ENCODE data around the gene DNAH2. TPM values are rescaled to one million over a fixed set of nuclear protein-coding genes. Genes with fewer than 3 reads are reported as not detected.

Gene DNAH2
- total and polyA plus RNA-seq, 9 of the 15 experiments (the other 6 are each of a cell fraction or from before 2014, with no cell fraction given): 0.03 TPM; not detected in 8

- no peaks in the 10 kb centered on the region for H4K20me1 ChIP-seq (replicated peaks; ENCODE audit: control insufficient read depth, insufficient read depth, low read length)
- no peak overlapping the region for H3K27ac ChIP-seq (ENCODE audit: extremely low read depth, low read depth, low read length)
- peak overlapping the region; percentile 65 for H3K4me3 ChIP-seq
- no peaks in the 10 kb centered on the region for H3K27me3 ChIP-seq (ENCODE audit: control insufficient read depth in 2 of 2, insufficient read depth in 2 of 2, low read length in 2 of 2)
- WGBS (ENCODE audit: insufficient coverage, low coverage, missing lambda C conversion rate): 74% methylated on average over 7 of the region's 8 CpGs
- BruUV-seq (replicated peaks): no TSS peak
- H3K4me1 ChIP-seq (replicated peaks in 1 of 2; ENCODE audit: control insufficient read depth in 2 of 2, insufficient read depth in 2 of 2, low read length in 2 of 2): peaks cover 11 to 37% of the 10 kb centered on the region in 2 experiments; a peak in 4 of 5 replicates
- DNase-seq (ENCODE audit: extremely low read depth in 1 of 4, low spot score in 3 of 4): no peak
- no peak for FAIRE-seq
- H3K9me1 ChIP-seq (ENCODE audit: control insufficient read depth, insufficient read depth, low read length): no peaks in the 10 kb centered on the region
- H3K36me3 ChIP-seq (ENCODE audit: control insufficient read depth, insufficient read depth, low read length): peaks cover 20% of the 10 kb centered on the region; the same call in 2 of the 3 replicates
- CTCF ChIA-PET (ENCODE audit: low intra/inter-chr PET ratio): interaction anchor here (0.7 to 1.0 kb wide), 2 partner anchors 17 to 113 kb away, joined by 3 to 4 read pairs; no protein-coding TSS in a partner anchor
- no peak for ATAC-seq
- in situ Hi-C loops (cut with MboI) (no loop called here), intact Hi-C loops (cut with micrococcal nuclease) (loop anchor here (5.0 to 10.0 kb wide), 2 partner anchors 37 to 114 kb away; no protein-coding TSS in a partner anchor)
- POLR2A ChIA-PET: interaction anchor here (0.5 to 2.9 kb wide), 2 partner anchors 11 to 26 kb away, joined by 3 to 17 read pairs; no protein-coding TSS in a partner anchor
- H3K9me3 ChIP-seq (replicated peaks; ENCODE audit: control insufficient read depth, insufficient read depth, low read depth, low read length): no peaks in the 10 kb centered on the region
- peak overlapping the region; percentile 93 for H3K4me2 ChIP-seq (ENCODE audit: insufficient read depth, low read length)
- TF ChIP-seq ZSCAN29 (IDR thresholded peaks at IDR 0.05) (no peak), ILK (tag; IDR thresholded peaks at IDR 0.05; ENCODE audit: borderline replicate concordance, low read depth) (no peak), HDAC1 (IDR thresholded peaks at IDR 0.05) (no peak), ZNF778 (CRISPR knock-in tag; IDR thresholded peaks at IDR 0.05) (no peak), RBM34 (IDR thresholded peaks at IDR 0.05; ENCODE audit: borderline replicate concordance, insufficient read depth, low read length) (no peak), C11orf30 (IDR thresholded peaks at IDR 0.05; ENCODE audit: low read depth) (no peak), CBX5 (IDR thresholded peaks at IDR 0.05; ENCODE audit: borderline replicate concordance, low read depth) (no peak), POLR2H (tag; IDR thresholded peaks at IDR 0.05; ENCODE audit: low read depth) (no peak), TEAD4 (IDR thresholded peaks at IDR 0.05; ENCODE audit: low read length) (no peak), TEAD4 (CRISPR knock-in tag; IDR thresholded peaks at IDR 0.05; ENCODE audit: borderline replicate concordance) (no peak), ETV6 (IDR thresholded peaks at IDR 0.05; ENCODE audit: borderline replicate concordance in 1 of 2, low read depth in 2 of 2, low read length in 1 of 2) (no peak), ETV6 (CRISPR knock-in tag; IDR thresholded peaks at IDR 0.05; ENCODE audit: borderline replicate concordance) (no peak), NCOA6 (IDR thresholded peaks at IDR 0.05) (no peak)
- no peak overlapping the region for H2AFZ ChIP-seq (ENCODE audit: low read depth, low read length)
- H3K79me2 ChIP-seq (ENCODE audit: control insufficient read depth, insufficient read depth, low read length): peaks cover 12% of the 10 kb centered on the region
- H3K9ac ChIP-seq (ENCODE audit: insufficient read depth in 1 of 2, low read depth in 2 of 2, low read length in 2 of 2): peak overlapping the region; percentile 88 to 94; a peak in 2 of 4 replicates
These were observed 141.5 kb downstream of the DNAH2 start for GRCh38 chr17:7859028-7859427.

Measured in K562 (cell line).